GM13977 (cell line): ENCODE results near the gene RHOBTB1.

ENCODE experiments used
- DNase-seq: peaks from one replicate; pipeline ENCODE4 v3.0.0; 2012; ENCODE audit warnings: low spot score
- in situ Hi-C: fragments of 300-500 bp; cut with MboI; formaldehyde crosslinking; loops from one replicate; pipeline ENCODE4 v1.12.0; 2022; ENCODE audit warnings: low sequenced_read_pairs, low pct_unique_long_range_greater_than_20kb, mixed read lengths, inconsistent platforms; ENCODE audit not compliant: unreplicated experiment
- TF ChIP-seq, protein P1 (sequence below): IDR thresholded peaks from 2 replicates; pipeline ENCODE4 v1.5.1; 2012; ENCODE audit warnings: mild to moderate bottlenecking, control low read depth; ENCODE audit not compliant: insufficient read depth; ENCODE audit errors: extremely low read depth, missing control alignments

The RHOBTB1 gene

DNA sequence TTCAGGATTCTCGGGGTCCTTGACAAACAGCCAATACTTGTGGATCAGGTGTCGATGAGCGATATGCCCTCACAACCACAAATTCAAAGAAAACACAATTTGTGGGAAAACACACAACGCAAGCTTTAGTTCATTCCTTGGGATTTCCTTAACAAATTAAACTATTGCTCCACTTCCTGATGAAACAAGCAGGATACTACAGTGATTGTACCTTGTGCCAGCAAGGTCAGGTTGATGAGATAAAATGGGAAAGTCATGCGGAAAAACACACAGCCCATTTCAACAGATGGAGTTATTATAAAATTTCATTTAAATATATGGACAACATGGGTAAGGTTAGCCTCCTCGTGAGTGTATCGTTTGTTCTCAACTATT is 8.8 kb upstream of the RHOBTB1 start:
- DNase-seq, result no peak
- in situ Hi-C loops, result loop anchor here (25.0 kb wide), 1 partner anchor 141 kb away; no protein-coding TSS in a partner anchor
- TF ChIP-seq, protein P1, sequence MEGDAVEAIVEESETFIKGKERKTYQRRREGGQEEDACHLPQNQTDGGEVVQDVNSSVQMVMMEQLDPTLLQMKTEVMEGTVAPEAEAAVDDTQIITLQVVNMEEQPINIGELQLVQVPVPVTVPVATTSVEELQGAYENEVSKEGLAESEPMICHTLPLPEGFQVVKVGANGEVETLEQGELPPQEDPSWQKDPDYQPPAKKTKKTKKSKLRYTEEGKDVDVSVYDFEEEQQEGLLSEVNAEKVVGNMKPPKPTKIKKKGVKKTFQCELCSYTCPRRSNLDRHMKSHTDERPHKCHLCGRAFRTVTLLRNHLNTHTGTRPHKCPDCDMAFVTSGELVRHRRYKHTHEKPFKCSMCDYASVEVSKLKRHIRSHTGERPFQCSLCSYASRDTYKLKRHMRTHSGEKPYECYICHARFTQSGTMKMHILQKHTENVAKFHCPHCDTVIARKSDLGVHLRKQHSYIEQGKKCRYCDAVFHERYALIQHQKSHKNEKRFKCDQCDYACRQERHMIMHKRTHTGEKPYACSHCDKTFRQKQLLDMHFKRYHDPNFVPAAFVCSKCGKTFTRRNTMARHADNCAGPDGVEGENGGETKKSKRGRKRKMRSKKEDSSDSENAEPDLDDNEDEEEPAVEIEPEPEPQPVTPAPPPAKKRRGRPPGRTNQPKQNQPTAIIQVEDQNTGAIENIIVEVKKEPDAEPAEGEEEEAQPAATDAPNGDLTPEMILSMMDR, result no peak

DNA sequence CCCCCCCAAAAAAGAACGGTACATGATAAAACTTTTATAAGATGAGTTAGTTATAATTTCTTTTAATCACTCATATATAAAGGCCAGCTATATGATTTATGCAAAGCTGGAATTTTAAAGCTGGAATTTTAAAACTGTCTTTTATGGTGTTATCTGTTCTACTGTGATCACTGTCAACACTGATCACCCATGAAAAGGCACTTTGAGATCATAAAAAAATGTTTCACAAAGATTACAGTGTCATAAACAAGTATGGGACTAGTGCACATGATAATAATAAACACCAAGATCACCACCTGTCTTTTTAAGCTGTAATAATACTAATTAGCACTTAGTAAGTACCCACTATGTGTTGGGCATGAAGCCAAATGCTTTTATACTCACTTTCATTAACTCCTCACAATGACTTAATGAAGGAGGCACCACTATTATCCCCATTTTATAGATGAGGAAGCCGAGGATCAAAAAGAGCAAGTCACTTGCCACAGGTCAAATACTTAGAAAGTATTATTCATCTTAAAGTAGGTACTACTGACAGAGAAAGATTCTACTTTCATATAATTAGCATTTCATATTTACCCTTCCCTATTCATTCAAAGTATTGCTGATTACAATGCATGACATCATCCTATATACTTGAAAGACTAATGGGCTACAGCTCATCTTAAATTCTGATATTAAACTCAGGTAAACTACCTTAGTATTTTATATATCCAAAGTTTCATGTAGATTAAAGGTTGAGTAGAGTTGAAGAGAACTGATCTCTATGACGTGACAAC is 8.3 kb upstream of the RHOBTB1 start:
- TF ChIP-seq, protein P1, result no peak
- in situ Hi-C loops, result loop anchor here (25.0 kb wide), 1 partner anchor 140 kb away; no protein-coding TSS in a partner anchor
- no peak for DNase-seq

DNA sequence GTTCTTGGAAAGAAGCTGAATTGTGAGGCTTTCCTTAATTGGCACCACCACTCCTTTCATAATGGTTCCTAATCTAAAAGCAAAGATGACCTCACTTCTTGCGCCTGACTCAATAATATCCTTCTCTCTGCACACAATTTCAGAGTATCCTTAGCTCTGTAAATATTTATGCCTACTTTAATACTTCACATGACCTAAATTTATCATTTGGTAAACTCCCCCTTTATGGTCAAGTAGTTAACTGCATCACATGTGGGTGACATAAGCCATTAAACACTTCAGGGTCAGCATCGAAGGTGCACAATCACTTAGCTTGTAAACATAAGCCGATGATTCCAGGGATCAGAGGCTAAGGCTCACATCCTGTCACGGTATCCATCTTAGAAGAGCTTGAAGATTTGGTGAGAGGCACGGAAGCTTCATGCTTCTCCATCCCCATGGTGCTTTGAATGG is 7.3 kb upstream of the RHOBTB1 start:
- in situ Hi-C loops, result loop anchor here (25.0 kb wide), 1 partner anchor 139 kb away; no protein-coding TSS in a partner anchor
- TF ChIP-seq, protein P1, result no peak
- no peak for DNase-seq

DNA sequence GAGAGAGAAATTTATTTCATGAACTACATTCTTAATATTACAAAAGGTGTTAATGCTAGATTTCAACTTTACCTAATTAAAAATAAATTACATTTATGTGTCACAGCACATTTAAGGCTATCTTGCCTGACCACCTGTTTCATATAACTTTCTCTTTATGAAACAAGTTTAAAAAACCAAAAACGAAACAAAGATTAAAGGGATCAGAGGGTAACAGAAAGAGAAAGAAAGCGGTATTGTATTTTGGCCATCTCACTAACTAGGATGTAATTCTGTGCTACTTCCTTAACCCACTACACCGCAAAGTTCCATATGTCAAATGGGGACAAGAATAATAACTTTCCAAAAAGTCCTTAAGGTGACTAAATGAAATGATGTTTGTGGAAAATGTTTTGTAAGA is 6.3 kb upstream of the RHOBTB1 start:
- DNase-seq, result no peak
- TF ChIP-seq, protein P1, result no peak
- in situ Hi-C loops, result loop anchor here (25.0 kb wide), 1 partner anchor 138 kb away; no protein-coding TSS in a partner anchor

DNA sequence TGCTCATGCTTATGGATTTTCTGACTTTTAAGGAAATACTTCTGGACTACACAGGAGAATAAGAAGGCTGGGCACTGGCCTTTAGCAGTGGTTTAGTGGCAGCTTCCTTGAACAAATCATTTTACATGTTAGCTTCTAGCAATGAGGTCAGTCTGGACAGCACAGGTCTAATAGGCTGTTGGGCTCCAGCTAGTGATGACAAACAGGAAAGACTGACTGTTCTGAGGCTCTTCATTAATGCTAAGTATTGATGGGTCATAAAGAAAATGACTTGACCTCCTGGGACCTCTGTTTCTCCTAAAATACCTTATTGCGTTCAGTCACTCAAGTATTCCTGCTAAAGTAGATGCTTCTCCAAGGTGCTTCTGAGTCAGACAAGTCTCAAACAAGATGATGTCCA is 4.9 kb upstream of the RHOBTB1 start:
- in situ Hi-C loops, result no loop called here
- DNase-seq, result no peak
- TF ChIP-seq, protein P1, result no peak

DNA sequence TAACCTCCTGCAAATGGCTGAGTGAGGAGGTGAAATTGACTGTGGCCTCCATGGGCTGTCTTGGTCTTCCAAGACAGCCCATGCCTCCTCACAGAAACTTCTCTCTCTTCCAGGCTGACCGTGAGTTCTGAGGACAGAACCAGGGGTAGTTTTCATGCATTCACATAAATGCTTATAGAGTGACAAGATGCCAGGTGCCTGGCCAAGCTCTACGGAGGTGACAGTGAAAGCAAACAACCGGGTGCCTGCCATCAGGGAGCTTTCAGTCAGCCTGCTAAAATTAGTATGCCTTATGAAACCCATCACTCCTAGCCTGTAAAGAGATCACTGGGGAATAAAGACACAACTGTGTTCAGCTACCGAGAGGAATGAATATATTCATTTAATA is 919 bp upstream of the RHOBTB1 start:
- in situ Hi-C loops, result no loop called here
- TF ChIP-seq, protein P1, result no peak
- DNase-seq, result no peak
